HTR-8/SVneo (cell line): ENCODE results near the gene FMNL2.
"Not testable (repeated sequence)": the region's sequence is repeated elsewhere in the genome, so short reads cannot be mapped to it uniquely, and the experiment has no call there.

Source experiments
- DNase-seq: peaks from one replicate; pipeline ENCODE4 v3.0.0; 2011; ENCODE audit warnings: low spot score, mixed read lengths; ENCODE audit not compliant: insufficient read length
- FAIRE-seq: peaks from 2 replicates; lab custom pipeline; 2011; peaks lifted over from hg19 to GRCh38; lab: Jason Lieb, UNC

FMNL2 gene

DNA sequence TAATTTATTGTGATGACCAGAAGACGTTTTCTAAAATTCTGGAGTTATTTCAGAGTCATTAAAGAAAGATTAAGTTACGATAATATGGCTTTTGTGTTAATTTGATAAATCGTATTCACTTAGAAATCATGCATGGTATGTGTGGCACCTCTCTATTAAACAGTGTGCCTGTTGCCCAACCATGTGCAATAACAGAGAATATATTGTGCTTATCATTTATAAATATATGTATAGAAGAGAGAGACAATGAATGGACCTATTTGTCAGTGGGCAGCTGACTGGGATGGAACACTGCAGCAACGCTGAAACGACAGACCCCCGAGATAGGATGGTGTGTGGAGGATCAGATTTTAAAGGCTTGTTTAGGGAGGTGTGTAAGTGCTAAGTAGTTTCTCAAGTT lies 172.9 kb downstream of the FMNL2 start:
- DNase-seq: no peak
- no peak for FAIRE-seq

DNA sequence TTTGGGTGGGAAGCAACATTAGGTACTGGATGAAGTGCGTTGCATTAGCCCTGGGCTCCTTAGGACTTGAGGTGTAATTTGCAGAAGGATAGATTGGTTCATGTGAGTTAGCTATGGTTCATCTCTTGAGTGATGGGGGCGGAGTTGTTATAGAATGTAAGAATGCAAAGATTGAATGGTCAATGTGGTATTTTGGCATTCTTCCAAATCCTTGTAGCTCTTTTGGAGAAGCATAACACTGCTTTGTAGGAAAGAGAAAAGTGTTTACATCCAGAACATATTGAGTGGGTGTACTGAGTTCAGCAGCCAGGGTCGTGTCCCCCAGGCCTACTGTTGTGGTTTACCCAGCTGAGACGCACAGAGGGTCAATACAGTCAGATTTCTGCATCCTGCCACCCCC lies 173.5 kb downstream of the FMNL2 start:
- DNase-seq (no peak), FAIRE-seq (peak; percentile 55)

DNA sequence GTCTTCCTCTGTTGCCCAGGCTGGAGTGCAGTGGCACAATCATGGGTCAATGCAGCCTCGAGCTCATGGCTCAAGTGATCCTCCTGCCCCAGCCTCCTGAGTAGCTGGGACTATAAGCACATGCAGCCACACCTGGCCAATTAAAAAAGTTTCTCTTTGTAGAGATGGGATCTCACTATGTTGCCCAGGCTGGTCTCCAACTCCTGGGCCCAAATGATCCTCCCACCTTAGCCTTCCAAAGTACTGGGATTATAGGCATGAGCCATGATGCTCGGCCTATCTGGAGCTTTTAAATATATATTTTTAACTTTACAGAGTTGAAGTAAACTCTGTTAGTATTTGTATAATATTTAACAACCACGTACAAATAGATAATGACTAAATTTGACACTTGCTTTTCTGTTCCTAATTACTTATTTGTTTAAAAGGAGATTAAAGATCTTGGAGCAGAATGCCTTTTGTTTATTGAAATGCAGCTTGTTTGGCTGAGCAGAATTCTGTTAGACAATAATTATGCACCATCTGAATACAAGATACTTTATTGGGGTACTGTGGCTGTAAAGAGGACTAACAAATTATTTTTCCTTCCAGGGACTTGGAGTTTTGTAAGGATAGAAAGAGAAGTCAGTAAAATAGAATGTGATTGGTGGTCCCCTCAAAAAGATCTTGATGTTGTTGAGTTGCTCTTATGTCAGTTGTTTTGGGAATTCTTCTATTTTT lies 175.0 kb downstream of the FMNL2 start:
- DNase-seq: no peak
- FAIRE-seq: no peak

DNA sequence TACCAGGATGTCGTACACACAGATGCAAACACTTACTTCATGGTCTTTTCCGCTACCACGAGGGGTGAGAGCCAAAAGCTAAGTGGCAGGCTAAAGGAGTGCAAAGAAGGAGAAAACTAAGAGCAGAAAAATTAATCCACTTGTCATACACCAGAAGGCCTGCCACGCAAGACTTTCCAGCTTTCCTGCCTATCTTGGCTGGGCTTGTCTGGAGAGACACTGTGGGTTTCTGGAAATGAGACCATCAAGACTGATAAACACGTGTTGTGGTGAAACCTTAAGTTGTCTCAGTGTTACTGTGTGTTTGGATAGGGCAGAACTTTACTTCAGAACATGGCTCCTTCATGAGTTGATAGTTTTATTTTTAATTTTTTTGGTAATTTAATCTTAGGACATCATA lies 175.6 kb downstream of the FMNL2 start:
- FAIRE-seq: no peak
- no peak for DNase-seq

DNA sequence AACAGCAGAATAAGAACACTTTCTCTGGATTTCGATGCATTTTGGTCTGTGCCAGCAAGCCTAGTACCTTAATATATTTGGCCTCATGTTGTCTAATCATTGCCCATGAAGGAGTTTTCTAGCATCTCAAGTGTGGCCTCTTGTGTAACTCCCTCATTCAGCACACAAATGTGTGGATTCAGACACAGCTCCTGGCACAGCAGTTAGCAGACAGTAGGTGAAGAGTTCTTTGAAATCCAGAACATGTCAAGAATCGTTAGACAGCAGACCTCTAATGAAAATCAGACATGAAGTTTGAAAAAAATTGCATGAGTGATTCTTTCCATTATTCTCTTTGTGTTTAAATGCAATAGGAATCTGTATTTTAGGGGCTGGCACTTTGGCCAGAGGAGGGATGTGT lies 177.0 kb downstream of the FMNL2 start:
- DNase-seq: no peak
- no peak for FAIRE-seq

DNA sequence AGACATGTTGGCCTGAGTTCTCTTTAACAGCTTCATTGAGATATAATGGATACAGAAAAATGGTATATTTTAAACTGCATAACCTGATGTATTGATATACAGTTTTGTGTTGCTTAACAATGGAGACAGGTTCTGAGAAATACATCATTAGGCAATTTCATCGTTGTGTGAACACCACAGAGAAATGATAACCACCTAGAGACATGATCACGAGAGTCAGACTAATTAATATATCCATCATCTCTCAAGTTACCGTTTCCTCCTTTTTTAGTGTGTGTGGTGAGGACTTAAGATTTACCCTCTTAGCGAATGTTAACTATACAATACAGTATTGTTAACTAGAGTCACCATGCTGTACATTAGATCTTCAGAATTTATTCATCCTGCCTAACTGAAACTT lies 178.1 kb downstream of the FMNL2 start:
- no peak for FAIRE-seq
- no peak for DNase-seq

DNA sequence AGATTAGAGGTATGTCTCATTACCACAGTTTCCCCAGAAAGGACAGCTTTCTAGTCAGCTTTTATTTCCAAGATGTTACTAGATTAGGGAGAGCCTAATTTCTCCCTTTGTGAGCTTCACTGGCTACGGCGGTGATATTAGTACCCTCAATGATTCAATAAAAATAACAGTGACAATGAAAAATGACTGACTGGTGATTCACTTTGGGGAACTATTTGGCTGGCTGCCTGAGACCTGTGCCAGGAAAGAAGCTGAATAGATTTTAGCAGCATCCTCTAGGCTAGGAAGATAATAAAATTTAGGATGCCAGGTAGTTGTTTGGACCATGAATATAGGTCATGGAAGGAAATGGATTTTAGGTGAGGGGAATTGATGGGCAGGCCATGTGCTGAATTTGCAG lies 178.7 kb downstream of the FMNL2 start:
- FAIRE-seq (no peak), DNase-seq (no peak)

DNA sequence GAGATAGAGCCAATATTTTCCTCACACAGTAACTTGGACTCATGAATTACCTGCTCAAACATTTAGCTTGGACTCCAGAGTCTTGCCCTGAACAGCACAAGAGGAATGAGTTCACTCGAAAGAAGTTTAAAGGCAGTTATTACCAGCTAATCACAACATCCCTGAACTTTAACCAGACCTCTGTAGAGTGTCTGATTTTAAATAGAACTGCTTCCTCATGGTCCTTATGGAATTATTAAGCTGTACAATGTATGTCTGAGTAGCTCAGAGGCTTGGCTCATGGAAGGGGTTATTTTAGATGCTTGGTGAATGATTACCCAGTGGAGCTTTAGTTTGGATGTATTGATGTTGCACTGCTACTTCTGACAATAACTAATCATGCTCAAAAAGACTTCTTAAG lies 183.1 kb downstream of the FMNL2 start:
- FAIRE-seq (no peak), DNase-seq (no peak)

DNA sequence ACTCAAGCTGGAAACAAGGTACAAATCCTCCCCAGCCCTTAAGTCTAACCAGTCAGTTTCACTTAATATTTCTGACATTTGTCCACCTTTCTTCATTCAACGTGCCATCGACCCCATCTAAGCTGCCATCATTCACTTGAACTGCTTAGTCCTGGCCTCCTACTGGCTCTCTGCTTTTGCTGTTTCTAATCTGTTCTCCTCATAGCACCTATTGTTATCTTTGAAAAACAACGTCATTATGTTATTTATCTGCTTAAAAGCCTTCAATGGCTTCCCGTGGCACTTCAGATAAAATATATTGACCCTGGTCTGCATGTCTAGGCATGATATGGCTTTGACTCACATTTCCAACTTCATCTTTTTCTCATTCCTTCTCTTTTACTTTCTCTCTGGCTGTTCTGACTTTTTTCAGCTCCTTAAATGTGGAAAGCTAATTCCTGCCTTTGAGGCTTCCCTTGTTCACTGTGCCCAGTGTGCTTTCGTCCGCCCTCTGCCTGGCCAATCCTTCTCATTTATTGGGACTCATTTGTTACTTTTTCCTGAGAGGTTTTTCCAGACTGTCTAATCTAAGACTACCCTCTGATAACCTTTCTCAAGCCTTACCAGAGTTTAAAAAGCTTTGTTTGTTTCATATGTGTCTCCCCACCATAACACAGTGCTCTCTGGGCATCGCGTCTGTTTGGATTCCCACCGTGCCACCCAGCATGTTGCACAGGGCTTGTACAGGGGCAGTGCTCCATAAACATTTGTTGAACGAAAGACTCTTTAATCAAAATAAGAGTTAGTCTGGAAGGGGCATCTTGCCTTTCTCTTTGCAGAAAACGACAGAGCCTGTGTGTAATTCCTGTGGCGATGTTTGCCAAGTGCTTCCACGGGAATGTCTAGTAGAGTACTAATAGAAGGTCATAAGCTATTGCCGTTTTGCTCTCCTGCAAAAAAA lies 183.9 kb downstream of the FMNL2 start:
- FAIRE-seq: no peak
- no peak for DNase-seq

DNA sequence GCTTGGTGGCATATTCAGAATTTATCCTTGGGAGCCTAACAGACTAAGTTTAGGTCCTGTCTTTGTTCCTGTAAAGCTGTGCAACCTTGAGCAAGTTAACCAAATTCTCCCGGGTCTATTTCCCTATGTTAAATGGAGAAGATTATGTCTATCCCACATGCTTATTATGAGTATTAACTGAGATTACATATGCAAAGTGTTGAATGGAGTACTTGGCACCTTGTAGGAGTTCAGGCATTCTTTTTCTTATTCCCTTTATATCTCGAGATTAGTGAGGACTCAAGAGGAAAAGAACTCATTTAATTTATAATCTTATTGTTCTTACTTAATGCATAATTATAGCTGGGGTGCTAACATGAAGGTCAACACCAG lies 184.6 kb downstream of the FMNL2 start:
- FAIRE-seq (no peak), DNase-seq (no peak)

DNA sequence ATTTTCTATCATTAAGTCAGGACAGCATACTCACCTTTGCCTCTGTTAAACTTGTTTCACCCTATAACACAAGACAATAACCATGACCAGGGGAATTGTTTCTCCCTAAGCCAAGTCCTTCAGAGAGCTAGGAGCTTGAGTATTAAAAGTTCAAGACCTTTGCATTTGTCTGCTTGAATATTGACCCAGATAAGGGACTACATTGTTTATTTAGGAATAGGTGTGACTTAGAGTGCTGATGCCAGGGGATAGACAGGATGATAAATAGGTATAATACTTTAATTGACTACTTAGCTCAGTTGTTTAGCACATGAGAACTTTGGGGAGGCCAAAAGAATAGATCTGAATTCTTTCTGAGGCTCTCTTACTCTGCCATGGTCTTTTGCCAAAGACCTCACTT lies 185.8 kb downstream of the FMNL2 start:
- no peak for FAIRE-seq
- DNase-seq: no peak

DNA sequence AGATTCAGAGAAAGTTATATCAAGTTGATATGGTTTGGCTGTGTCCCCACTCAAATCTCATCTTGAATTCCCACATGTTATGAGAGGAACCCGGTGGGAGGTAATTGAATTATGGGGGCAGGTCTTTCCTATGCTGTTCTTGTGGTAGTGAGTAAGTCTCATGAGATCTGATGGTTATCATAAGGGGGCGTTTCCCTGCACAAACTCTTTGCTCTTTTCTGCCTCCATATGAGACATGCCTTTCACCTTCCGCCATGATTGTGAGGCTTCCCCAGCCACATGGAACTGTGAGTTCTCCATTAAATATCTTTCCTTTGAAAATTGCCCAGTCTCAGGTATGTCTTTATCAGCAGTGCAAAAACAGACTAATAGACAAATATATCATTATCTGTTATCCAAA lies 187.5 kb downstream of the FMNL2 start:
- not testable (repeated sequence) for DNase-seq, FAIRE-seq

DNA sequence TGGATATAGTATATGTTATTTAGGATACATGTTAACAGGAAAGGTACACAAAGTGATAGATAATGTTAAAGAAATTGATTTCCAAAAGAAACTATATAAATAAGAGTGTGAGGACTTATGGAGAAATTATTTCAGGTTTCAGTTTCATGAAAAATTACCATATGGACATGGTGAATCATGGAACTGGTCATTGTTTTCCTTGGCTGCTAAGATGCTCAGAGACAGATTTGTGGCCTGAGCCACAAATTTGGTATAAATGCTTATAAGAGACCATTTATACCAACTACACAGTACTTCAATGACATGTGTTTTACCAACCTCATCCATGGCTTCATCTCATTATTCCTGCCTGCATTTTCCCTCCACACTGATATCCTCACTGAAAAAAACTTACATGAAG lies 188.1 kb downstream of the FMNL2 start:
- DNase-seq (no peak), FAIRE-seq (no peak)

DNA sequence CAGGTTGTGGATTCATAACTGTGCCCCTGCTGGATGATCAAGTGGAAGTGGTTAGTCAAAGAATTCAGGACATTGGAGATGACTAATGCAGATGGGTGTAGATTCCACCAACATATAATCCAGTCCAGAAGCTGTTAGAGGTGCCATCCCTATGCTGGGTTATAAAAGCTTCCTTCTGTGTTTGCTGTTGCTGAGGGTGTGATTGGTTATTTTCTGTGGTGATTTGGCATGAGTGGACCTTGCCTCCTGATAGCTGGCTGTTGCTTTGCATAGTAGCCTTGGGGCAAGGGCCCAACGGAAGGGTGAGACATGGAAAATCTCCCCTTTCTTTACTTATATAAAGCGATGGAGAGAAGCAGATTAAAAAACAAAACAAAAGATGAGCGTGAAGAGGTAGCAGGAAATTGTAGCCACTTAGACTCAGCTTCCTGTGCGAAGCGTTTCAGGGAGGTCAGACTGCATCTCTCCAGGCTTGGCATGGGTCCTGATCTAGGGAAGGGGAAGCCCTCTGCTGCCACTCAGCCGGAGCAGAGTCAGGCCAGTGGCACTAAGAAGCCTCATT lies 190.4 kb downstream of the FMNL2 start:
- DNase-seq (peak; percentile 43), FAIRE-seq (peak; percentile 36)

DNA sequence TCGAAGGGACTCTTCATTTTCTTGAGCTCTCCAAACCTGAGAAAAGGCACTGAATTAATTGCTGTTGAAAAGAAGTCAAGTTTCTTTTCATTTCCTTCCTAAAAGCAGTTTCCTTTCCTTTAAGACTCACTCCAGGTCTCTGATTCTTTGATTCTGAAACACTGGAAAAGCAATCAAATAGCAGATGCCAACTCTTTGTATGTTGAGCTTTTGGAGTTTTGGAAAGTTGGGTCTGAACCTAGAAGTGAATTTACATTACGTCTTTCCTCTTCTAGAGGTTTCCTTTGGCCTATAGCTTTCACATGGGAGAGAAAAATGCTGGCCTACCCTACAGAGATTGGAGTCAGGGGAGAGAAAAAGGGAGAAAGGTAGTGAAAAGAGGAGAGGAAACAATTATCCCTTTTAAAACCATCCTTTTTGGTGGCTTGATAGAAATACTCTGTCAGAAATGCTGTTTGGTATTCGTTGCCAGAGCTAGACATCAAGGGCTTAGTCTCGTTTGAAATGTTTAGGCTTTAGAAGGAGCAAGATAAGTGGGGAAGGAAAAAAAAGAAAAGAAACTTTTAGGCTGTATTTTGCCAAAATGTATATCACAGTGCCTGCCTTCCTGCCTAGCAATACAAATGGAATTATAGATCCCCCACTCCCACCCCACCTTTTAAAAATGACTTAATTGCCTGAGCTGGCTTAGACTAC lies 194.6 kb downstream of the FMNL2 start:
- no peak for DNase-seq
- no peak for FAIRE-seq

DNA sequence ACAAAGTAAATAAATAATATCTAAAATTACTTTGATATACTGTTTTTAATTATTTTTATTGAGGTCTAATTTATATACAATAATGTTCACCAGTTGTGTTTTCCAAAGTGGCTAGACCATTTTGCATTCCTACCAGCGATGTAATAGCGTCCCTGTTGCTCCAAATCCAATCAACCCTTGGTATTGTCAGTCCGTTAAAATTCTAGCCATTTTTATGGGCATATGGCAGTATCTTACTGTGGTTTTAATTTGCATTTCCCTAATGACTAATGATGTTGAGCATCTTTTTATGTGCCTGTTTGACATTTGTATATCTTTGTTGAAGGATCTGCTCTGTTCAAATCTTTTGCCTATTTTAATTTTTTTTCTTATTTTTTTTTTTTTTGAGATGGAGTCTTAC lies 197.3 kb downstream of the FMNL2 start:
- no peak for FAIRE-seq
- no peak for DNase-seq

DNA sequence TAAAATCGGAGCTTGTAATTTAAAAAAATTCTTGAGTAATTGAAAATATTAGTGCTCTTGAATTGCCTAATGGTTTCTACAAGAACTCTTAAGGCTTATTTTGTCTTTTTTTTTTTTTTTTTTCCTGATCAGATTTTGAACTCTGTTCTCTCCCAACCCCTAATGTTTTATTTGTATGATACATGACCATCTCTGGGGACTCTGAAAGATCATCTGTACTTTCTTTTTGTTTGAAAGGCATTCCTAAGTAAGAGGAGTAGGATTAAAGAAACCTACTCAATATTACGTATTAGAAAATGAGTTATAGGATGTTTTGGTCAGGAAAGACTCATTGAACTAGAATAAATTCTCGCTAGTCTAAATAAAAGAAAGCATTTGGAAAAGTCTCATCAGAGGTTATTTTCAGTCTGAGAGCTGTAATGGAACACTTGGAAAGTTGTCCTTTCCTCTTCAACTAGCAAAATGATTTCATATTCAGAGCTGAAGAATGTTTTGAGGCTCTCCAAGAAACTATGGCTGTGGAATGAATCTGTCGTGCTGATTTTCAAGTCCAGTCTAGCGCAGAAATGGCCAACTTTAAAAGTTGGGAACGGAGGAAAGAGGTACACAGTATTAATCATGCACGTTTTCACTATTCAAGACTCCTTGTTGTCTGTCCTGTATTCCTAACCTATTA lies 199.6 kb downstream of the FMNL2 start:
- no peak for DNase-seq
- FAIRE-seq: no peak

DNA sequence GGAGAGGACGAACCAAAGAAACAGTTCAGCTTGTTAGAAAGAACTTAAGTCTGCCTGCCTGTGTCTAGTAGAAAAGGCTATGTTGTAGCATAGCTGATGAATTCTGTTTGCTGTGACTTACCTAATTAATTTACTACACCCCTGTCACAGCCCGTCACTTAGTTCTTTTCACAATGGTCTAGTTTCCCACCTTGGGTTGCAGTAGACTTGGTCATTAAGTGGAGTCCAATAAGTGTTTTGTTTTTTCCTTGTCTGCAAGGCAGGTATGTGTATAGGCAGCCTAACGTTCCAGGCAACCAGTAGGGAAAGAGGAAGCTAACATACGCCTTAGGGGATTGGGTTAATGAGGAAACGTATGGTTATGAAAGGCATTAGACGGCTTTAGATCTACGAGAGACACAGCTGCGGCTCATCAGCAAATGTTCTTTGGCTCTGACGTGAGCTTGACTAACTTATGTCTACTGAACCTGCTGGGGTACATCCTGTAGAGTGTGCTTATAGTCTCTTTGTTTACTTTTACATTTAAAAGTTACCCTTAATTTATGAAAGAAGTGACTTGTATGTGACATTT lies 202.2 kb downstream of the FMNL2 start:
- no peak for DNase-seq

DNA sequence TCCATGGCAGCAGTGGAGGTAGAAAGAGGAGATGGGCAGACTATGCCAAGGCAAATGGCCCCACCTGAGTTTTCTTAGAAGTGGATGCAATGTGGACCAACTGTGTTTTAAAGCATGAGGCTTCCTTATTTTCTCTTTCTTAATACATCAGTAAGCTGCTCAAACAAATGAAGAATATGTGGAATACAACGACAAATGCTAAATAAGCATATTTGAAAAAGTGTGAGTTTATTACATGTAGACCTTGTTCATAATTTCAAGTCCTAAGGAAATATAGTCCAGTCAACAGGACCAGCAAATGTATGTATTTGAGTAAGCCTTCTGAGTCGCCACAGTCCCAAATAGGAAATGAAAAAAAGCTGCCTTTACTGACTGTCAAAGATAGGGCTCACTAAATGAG lies 204.4 kb downstream of the FMNL2 start:
- no peak for DNase-seq
- FAIRE-seq: no peak

More for the DNA sequence above, 202.2 kb downstream of the FMNL2 start:
- peak; percentile 57 for FAIRE-seq

DNA sequence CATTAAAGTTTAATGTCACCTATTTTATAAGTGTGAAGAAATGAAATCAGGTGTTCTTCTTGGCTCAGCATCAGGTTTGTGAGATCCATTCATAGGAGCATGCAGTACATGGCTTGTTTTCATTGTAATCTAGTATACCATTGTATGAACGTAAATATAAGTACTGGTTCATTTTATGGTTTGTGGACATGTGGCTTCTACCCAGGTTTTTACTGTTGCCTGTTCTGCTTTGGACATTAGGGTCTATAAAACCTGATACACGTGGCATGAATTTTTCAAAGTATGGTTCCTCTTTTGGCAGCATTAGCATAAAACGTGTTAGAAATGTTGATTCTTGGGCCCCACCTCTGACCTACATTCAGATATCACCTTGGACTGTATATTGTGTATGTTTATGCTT lies 206.7 kb downstream of the FMNL2 start:
- no peak for FAIRE-seq

More for the DNA sequence above, 206.7 kb downstream of the FMNL2 start:
- DNase-seq: no peak
